GM12878 (cell line): ENCODE data around the gene TRRAP.

ENCODE experiments used
- BRCA1 ChIP-seq: IDR thresholded peaks from 2 replicates; pipeline ENCODE4 v1.6.1; 2011; ENCODE audit warnings: low read depth, low read length, improper control_type of control experiment
- EZH2 ChIP-seq: IDR thresholded peaks from 2 replicates; pipeline ENCODE4 v1.6.1; 2012; ENCODE audit warnings: low read depth, mild to moderate bottlenecking, control low read depth, inconsistent platforms, low read length, borderline replicate concordance; ENCODE audit not compliant: control insufficient read depth
- NBN ChIP-seq: fragments of 450-650 bp; IDR thresholded peaks from 2 replicates; pipeline ENCODE4 v1.6.1; 2016
- NFYB ChIP-seq: IDR thresholded peaks from 2 replicates; pipeline ENCODE4 v1.6.1; 2011; ENCODE audit warnings: low read depth, mild to moderate bottlenecking, low read length, improper control_type of control experiment, moderate library complexity; ENCODE audit not compliant: insufficient read depth
- POLR2A ChIP-seq: IDR thresholded peaks from 2 replicates; pipeline ENCODE4 v1.6.1; 2011; ENCODE audit warnings: low read depth, mild to moderate bottlenecking, low read length
- POLR2AphosphoS2 ChIP-seq: IDR thresholded peaks from 2 replicates; pipeline ENCODE4 v1.6.1; 2011; ENCODE audit warnings: low read depth, mild to moderate bottlenecking, low read length, improper control_type of control experiment, moderate library complexity
- TF ChIP-seq, protein P1 (sequence below), 3 experiments: IDR thresholded peaks in 2 of 3; conservative IDR thresholded peaks in 1 of 3; 2 replicates each; pipeline ENCODE4 v1.5.1; 2011; ENCODE audit warnings: low read depth in 3 of 3, low read length in 3 of 3, mild to moderate bottlenecking in 3 of 3, control low read depth in 2 of 3, moderate library complexity in 2 of 3, inconsistent platforms in 1 of 3, mixed read lengths in 1 of 3; ENCODE audit not compliant: control insufficient read depth in 2 of 3, insufficient read depth in 1 of 3; ENCODE audit errors: extremely low read depth in 1 of 3
- TF ChIP-seq, protein P2 (sequence below): fragments of 450-650 bp; IDR thresholded peaks from 2 replicates; pipeline ENCODE4 v1.6.1; 2017; ENCODE audit warnings: mild to moderate bottlenecking, moderate library complexity

DNA sequence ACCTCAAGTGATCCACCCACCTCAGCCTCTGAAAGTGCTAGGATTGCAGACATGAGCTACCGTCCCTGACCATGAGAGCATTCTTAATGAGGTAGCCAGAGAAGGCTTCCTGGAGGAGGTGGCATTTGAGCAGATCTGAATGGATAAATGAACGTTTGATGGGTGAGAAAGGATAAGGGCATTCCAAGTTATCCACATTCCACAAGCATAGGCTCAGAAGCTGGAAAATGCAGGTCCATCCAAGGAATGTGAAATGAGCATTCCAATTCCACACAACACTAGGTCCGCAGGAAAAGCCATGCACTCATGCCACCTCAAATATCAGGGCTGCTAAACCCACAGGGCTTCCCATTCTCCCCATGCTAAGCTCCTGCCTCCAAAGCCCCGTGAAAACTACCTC lies 25.5 kb upstream of the TRRAP start:
- no peak for TF ChIP-seq POLR2A
- TF ChIP-seq NBN = no peak
- TF ChIP-seq, protein P1, sequence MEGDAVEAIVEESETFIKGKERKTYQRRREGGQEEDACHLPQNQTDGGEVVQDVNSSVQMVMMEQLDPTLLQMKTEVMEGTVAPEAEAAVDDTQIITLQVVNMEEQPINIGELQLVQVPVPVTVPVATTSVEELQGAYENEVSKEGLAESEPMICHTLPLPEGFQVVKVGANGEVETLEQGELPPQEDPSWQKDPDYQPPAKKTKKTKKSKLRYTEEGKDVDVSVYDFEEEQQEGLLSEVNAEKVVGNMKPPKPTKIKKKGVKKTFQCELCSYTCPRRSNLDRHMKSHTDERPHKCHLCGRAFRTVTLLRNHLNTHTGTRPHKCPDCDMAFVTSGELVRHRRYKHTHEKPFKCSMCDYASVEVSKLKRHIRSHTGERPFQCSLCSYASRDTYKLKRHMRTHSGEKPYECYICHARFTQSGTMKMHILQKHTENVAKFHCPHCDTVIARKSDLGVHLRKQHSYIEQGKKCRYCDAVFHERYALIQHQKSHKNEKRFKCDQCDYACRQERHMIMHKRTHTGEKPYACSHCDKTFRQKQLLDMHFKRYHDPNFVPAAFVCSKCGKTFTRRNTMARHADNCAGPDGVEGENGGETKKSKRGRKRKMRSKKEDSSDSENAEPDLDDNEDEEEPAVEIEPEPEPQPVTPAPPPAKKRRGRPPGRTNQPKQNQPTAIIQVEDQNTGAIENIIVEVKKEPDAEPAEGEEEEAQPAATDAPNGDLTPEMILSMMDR (IDR thresholded peaks at IDR 0.05 in 2 of 3, conservative IDR thresholded peaks at IDR 0.05 in 1 of 3; ENCODE audit: control insufficient read depth in 2 of 3, extremely low read depth in 1 of 3, insufficient read depth in 1 of 3, low read depth in 3 of 3, low read length in 3 of 3) = no peak
- no peak for TF ChIP-seq POLR2AphosphoS2
- TF ChIP-seq, protein P2, sequence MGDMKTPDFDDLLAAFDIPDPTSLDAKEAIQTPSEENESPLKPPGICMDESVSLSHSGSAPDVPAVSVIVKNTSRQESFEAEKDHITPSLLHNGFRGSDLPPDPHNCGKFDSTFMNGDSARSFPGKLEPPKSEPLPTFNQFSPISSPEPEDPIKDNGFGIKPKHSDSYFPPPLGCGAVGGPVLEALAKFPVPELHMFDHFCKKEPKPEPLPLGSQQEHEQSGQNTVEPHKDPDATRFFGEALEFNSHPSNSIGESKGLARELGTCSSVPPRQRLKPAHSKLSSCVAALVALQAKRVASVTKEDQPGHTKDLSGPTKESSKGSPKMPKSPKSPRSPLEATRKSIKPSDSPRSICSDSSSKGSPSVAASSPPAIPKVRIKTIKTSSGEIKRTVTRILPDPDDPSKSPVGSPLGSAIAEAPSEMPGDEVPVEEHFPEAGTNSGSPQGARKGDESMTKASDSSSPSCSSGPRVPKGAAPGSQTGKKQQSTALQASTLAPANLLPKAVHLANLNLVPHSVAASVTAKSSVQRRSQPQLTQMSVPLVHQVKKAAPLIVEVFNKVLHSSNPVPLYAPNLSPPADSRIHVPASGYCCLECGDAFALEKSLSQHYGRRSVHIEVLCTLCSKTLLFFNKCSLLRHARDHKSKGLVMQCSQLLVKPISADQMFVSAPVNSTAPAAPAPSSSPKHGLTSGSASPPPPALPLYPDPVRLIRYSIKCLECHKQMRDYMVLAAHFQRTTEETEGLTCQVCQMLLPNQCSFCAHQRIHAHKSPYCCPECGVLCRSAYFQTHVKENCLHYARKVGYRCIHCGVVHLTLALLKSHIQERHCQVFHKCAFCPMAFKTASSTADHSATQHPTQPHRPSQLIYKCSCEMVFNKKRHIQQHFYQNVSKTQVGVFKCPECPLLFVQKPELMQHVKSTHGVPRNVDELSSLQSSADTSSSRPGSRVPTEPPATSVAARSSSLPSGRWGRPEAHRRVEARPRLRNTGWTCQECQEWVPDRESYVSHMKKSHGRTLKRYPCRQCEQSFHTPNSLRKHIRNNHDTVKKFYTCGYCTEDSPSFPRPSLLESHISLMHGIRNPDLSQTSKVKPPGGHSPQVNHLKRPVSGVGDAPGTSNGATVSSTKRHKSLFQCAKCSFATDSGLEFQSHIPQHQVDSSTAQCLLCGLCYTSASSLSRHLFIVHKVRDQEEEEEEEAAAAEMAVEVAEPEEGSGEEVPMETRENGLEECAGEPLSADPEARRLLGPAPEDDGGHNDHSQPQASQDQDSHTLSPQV = no peak
- TF ChIP-seq EZH2 = no peak
- no peak for TF ChIP-seq NFYB
- TF ChIP-seq BRCA1 = no peak
